Suprapubic skin (tissue), 4 donors: Measurements from ENCODE around the gene NIPAL3. TPM values are rescaled to one million over a fixed set of nuclear protein-coding genes. Genes with fewer than 3 reads are reported as not detected.
A peak's percentile ranks its signal among the peaks of the same experiment; 100 is the strongest.

Source experiments
- DNase-seq, 2 donors: peaks; one replicate each; pipeline ENCODE4 v3.0.0-alpha.2; 2019; ENCODE audit warnings: low spot score in 2 of 2
- H3K27ac ChIP-seq: fragments of 200-600 bp; sonication (generic); one replicate; pipeline ENCODE4 v1.5.1; 2019
- H3K27me3 ChIP-seq: fragments of 200-600 bp; sonication (generic); one replicate; pipeline ENCODE4 v1.5.1; 2019
- H3K36me3 ChIP-seq: fragments of 200-600 bp; sonication (generic); one replicate; pipeline ENCODE4 v1.5.1; 2019
- H3K4me1 ChIP-seq: fragments of 200-600 bp; sonication (generic); one replicate; pipeline ENCODE4 v1.5.1; 2019
- H3K4me3 ChIP-seq: fragments of 200-600 bp; sonication (generic); one replicate; pipeline ENCODE4 v1.5.1; 2019; ENCODE audit warnings: mild to moderate bottlenecking
- H3K9me3 ChIP-seq: fragments of 200-600 bp; sonication (generic); one replicate; pipeline ENCODE4 v1.5.1; 2019
- EP300 ChIP-seq: sonication (generic); formaldehyde crosslinking; IDR thresholded peaks from one replicate; pipeline ENCODE4 v1.6.1; 2017; ENCODE audit warnings: antibody characterized with exemption
- POLR2A ChIP-seq, 2 donors: fragments of 450-650 bp; IDR thresholded peaks; one replicate each; pipeline ENCODE4 v1.6.1; 2017; ENCODE audit warnings: antibody characterized with exemption in 2 of 2, mild to moderate bottlenecking in 2 of 2, moderate library complexity in 2 of 2
- POLR2AphosphoS5 ChIP-seq, 3 donors: sonication (generic); formaldehyde crosslinking; IDR thresholded peaks; one replicate each; pipeline ENCODE4 v1.6.1; 2017; ENCODE audit warnings: antibody characterized with exemption in 3 of 3
- WGBS: methylation state at CpG from one replicate; pipeline ENCODE4 v1.1.5; 2018; 5-methylcytosine and 5-hydroxymethylcytosine counted together
- total RNA-seq, 4 donors: library from RNA; depleted of rRNA; stranded (reverse); fragments of >200 nt; gene quantifications; one replicate each; pipeline ENCODE4 v1.1.0, GENCODE V29; 2016
- TF ChIP-seq, protein P1 (sequence below), 2 donors: fragments of 200-600 bp in 1 of 2; fragments of 450-650 bp in 1 of 2; sonication (generic) in 1 of 2; IDR thresholded peaks; one replicate each; pipeline ENCODE4 v1.5.1; 2016 to 2019; ENCODE audit warnings: antibody characterized with exemption in 2 of 2, mild to moderate bottlenecking in 1 of 2, moderate library complexity in 1 of 2

Gene NIPAL3
- total RNA-seq, 4 donors from 2014 or later: 42.4 to 75.4 (median 64.6) TPM

DNA sequence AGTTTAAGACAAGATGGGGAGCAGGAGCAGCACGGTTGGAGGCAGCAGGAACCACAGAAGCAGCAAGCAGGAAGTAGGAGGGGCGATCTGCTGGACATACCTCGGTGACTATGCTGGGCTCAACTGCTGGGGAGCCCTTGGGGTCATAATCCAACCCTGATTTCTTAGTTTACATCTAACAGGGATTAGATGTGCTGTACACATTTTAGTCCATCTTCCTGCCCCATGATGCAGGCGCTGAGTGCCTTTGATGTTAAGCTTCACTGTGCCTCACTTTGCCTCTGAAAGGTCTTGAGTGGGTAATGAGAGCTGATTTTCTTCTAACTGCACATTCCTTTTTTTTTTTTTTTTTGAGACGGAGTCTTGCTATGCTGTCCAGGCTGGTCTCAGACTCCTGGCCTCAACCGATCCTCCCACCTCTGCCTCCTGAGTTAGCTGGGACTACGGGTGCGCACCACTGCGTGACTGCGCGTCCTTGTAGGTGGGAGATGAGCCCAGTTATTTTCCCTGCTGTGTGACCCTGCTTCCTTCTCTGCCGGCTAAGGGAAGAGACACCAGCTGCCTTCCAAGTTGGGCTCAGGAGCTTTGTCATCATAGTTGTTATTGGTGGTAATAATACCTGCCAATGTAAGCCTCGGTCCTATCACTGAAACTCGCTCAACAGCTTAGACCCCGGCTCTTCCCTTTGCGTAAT is 85.9 kb downstream of the NIPAL3 start:
- no peak for DNase-seq

DNA sequence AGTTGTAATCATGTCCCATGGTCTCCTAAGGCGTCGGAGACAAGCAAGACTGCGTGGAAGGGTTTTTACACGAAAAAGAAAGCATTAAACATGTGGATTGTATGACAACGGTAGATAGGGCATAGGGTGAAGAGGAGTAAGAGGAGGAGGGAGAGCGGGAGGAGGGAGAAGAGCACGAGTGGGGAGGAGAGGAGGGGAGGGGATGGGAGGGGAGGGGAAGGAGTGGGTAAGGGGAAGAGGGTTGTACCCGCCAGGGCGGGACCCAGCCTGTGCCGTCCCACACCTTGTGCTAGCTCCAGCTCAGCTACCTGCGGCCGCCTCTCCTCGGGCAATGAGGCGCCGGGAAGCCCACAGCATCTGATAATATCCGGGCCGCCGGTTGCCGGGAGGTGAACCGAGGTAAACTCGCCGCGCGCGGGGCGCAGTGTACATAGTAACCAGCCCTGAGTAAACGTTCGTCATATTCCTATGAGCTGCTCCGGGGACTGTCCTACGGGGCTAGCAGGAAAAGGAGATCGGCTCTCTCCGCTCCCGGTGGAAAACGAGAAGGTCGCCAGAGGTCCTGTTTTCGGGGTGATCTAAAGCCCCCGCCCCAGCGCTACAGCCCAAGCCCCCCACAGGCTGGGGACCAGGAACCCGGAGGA is 86.6 kb downstream of the NIPAL3 start:
- Histone ChIP-seq H3K9me3 (no peaks in the 10 kb centered on the region), H3K36me3 (no peaks in the 10 kb centered on the region), H3K4me1 (peaks cover 25% of the 10 kb centered on the region), H3K4me3 (peak overlapping the region; percentile 61), H3K27ac (peak overlapping the region; percentile 84), H3K27me3 (no peaks in the 10 kb centered on the region)
- peak; percentile 85 to 86 for DNase-seq
- TF ChIP-seq POLR2A (IDR thresholded peaks at IDR 0.05): no peak
- no peak for TF ChIP-seq POLR2AphosphoS5 (IDR thresholded peaks at IDR 0.05)
- no peak for TF ChIP-seq EP300
- TF ChIP-seq, protein P1, sequence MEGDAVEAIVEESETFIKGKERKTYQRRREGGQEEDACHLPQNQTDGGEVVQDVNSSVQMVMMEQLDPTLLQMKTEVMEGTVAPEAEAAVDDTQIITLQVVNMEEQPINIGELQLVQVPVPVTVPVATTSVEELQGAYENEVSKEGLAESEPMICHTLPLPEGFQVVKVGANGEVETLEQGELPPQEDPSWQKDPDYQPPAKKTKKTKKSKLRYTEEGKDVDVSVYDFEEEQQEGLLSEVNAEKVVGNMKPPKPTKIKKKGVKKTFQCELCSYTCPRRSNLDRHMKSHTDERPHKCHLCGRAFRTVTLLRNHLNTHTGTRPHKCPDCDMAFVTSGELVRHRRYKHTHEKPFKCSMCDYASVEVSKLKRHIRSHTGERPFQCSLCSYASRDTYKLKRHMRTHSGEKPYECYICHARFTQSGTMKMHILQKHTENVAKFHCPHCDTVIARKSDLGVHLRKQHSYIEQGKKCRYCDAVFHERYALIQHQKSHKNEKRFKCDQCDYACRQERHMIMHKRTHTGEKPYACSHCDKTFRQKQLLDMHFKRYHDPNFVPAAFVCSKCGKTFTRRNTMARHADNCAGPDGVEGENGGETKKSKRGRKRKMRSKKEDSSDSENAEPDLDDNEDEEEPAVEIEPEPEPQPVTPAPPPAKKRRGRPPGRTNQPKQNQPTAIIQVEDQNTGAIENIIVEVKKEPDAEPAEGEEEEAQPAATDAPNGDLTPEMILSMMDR (IDR thresholded peaks at IDR 0.05): no peak
- WGBS: 1% methylated on average over 30 of the region's 39 CpGs

More for the DNA sequence above, 85.9 kb downstream of the NIPAL3 start:
- Histone ChIP-seq H3K27ac (peak overlapping the region; percentile 84), H3K9me3 (no peaks in the 10 kb centered on the region), H3K4me1 (peaks cover 21% of the 10 kb centered on the region), H3K27me3 (peaks cover 3% of the 10 kb centered on the region), H3K36me3 (no peaks in the 10 kb centered on the region), H3K4me3 (peak overlapping the region; percentile 61)
- TF ChIP-seq, protein P1 (IDR thresholded peaks at IDR 0.05): no peak
- TF ChIP-seq POLR2AphosphoS5 (IDR thresholded peaks at IDR 0.05) (no peak), POLR2A (IDR thresholded peaks at IDR 0.05) (no peak), EP300 (no peak)
- WGBS: 52% methylated on average over 16 of the region's 16 CpGs

DNA sequence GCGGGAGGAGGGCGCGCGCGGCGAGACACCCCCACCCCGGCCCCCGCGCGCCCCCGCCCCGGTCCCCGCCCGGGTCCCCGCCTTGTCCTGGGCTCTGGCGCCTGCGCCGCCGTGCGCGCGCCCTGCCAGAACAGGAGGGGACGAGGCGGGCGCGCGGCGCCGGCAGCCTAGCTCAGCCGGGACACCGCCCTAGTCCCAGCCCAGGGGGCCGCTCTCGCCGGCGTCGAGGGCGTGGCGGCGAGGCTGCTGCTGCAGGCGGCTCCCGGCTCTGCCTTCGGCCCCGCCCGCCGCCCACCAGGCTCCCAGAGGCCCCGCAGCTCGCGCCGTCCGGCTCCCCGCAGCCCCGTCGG is 87.1 kb downstream of the NIPAL3 start, which contains the start of gene RCAN3:
Gene RCAN3 (plus strand): TSS at position 128 of the 350 bp plus-strand sequence. CDS start 11,537 bp downstream, outside the sequence.
- peak; percentile 84 to 86 for DNase-seq
- Histone ChIP-seq H3K4me1 (peaks cover 27% of the 10 kb centered on the region), H3K4me3 (peak within 1 kb of the TSS; percentile 61), H3K27ac (peak within 1 kb of the TSS; percentile 84), H3K36me3 (no peaks in the 10 kb centered on the region), H3K27me3 (no peaks in the 10 kb centered on the region), H3K9me3 (no peaks in the 10 kb centered on the region)
- no CpG with 5 or more reads among the region's 53 CpGs for WGBS
- no peak for TF ChIP-seq POLR2AphosphoS5 (IDR thresholded peaks at IDR 0.05)

DNA sequence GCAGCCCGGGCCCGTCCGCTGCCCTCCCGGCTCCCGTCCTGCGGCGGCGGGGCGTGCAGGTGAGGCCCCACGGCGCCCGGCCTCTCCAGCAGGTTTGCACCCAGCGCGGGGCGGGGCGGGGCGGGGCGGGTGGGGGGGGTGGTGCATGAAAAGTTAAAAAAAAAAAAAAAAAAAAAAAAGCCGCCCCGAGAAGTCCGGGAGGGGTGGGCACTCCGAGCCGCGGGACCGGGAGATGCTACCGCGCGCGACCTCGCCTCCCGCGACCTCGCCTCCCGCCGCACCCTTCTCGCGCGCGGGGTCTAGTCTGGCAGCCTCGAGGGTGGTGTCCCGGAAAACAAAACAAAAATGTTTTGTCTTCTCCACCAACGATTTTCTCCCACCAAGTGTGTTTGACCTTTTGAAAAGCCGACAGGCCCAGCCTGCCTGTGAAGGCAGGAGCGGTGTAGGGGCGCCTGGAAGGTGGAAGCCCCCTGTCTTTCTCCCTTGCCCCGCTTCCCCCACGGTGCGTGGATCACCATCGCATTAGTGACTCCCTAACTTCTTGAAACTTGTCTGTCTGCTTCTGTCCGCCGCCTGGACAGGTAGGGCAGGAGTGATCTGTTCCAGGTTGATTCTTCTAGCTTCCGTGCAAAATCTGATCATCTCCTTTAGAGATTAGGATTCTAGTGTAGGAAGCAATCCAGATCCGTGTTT is 87.6 kb downstream of the NIPAL3 start:
- H3K4me1 ChIP-seq: peaks cover 30% of the 10 kb centered on the region
- TF ChIP-seq, protein P1 (IDR thresholded peaks at IDR 0.05): no peak
- no peak for TF ChIP-seq EP300
- no peak for TF ChIP-seq POLR2AphosphoS5 (IDR thresholded peaks at IDR 0.05)
- TF ChIP-seq POLR2A (IDR thresholded peaks at IDR 0.05): no peak
- H3K9me3 ChIP-seq: no peaks in the 10 kb centered on the region
- H3K27me3 ChIP-seq: no peaks in the 10 kb centered on the region
- H3K36me3 ChIP-seq: no peaks in the 10 kb centered on the region
- H3K27ac ChIP-seq: peak overlapping the region; percentile 84
- peak overlapping the region; percentile 61 for H3K4me3 ChIP-seq
- DNase-seq: no peak
- WGBS: 5% methylated on average over 35 of the region's 53 CpGs

DNA sequence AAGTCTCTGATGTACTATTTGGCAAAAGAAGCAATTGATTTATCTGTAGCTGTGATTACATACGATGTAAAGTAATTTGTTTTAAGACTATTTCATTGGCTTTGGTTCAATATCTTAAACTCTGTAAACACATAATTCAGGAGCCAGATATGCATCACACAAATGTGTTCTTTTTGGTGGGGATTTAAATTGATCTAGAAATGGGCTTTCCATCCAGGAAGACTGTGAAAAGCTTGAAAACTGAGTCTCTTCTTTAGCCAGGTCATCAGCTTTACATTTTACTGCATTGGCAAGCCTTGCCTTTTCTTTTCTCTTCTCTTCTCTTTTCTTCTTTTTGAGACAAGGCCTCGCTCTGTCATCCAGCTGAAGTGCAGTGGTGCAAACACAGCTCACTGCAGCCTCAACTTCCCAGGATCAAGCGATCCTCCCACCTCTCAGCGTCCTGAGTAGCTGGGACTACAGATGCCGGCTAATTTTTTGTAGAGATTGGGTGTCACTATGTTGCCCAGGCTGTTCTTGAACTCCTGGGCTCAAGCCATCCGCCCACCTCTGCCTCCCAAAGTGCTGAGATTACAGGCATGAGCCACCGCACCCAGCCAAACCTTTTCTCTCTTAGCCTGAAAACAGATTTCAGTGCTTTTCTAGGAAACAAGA is 88.4 kb downstream of the NIPAL3 start:
- Histone ChIP-seq H3K36me3 (no peaks in the 10 kb centered on the region), H3K27ac (no peak overlapping the region), H3K4me3 (peak overlapping the region; percentile 61), H3K27me3 (no peaks in the 10 kb centered on the region), H3K9me3 (no peaks in the 10 kb centered on the region), H3K4me1 (peaks cover 30% of the 10 kb centered on the region)
- 65% methylated on average over 7 of the region's 7 CpGs for WGBS
- TF ChIP-seq, protein P1 (IDR thresholded peaks at IDR 0.05): no peak
- TF ChIP-seq POLR2A (IDR thresholded peaks at IDR 0.05) (no peak), POLR2AphosphoS5 (IDR thresholded peaks at IDR 0.05) (no peak), EP300 (no peak)
- no peak for DNase-seq
